K562 treated with DMSO at 1 percent for 48 hours (cell line): ENCODE data around the gene PALB2. TPM values are rescaled to one million over a fixed set of nuclear protein-coding genes. Genes with fewer than 3 reads are reported as not detected.

Experiments
- total RNA-seq: library from RNA; unstranded; fragments of 300-600 nt; gene quantifications from 2 replicates; pipeline ENCODE4 v1.2.3, GENCODE V29; 2022; ENCODE audit warnings: low replicate concordance; ENCODE audit errors: extremely low read depth

PALB2 gene
- not detected in 2 replicates for total RNA-seq

DNA sequence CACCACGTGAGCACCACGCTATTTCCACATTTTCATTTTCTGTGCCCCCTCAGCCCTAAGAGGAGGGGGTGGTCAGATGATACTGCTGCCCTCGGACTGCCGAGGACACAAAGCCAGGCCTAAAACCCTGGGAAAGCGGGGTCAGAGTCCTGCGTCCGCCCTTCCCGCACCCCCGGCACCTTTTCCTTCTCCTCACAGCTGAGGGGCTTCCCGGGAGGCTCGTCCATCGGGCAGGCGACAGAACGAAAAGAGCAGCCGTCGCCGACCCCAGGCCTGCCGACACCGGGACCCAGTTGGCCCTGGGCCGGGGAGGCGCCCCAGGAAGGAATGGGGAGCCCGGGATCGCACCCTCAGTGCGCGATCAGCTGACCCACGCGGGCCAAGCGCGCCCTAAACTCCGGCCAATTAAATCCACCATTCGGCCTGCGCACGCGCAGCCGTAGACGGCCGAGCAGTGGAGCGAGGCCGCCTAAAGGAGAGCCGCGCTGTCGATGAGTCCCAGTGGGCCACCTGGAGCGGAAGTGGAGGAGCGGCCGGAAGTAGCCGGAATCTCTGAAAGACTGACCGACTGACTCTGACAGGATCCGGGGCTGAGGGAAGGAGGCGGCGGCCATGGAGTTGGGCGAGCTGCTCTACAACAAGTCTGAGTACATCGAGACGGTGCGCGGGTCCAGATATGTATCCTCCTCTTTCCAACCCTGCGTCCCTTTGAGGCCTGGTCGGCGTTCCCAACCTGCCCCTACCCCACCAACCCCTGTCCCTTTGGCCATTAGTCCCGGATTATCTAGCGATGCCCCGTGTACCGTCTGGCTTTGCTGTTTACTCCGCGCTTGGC, at the start of gene PALB2, which contains the start of gene DCTN5:
TSS of gene PALB2 (minus strand) at position 380 of the 835 bp plus-strand sequence. CDS start at position 227, 153 bp downstream.
TSS of gene DCTN5 (plus strand) at position 536 of the 835 bp plus-strand sequence. CDS start at position 613, 77 bp downstream.

DNA sequence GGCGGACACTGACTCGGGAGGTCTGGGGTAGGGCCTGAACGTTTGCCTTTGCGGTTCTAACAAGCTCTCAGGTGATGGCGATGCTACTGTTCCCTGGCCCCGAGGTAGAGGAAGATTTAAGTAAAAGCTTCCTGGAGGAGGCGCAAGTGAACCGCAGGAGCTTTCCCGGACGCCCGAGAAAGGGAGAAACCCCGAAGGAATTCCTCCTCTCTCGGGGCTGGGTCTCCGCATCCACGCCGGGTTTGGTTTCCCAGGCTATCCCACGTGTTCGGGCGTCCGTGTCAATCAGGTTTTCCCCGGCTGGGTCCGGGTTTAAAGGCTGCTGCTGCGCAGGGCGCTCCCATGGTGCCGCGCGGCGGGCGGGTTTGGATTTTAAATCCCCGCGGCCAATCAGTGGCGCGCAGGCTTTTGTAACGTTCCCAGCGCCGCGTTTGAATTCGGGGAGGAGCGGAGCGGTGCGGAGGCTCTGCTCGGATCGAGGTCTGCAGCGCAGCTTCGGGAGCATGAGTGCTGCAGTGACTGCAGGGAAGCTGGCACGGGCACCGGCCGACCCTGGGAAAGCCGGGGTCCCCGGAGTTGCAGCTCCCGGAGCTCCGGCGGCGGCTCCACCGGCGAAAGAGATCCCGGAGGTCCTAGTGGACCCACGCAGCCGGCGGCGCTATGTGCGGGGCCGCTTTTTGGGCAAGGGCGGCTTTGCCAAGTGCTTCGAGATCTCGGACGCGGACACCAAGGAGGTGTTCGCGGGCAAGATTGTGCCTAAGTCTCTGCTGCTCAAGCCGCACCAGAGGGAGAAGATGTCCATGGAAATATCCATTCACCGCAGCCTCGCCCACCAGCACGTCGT, 37.5 kb upstream of the PALB2 start, which contains the start of gene PLK1:
TSS of gene PLK1 (plus strand) at position 460 of the 844 bp plus-strand sequence. CDS start at position 504, 44 bp downstream.

DNA sequence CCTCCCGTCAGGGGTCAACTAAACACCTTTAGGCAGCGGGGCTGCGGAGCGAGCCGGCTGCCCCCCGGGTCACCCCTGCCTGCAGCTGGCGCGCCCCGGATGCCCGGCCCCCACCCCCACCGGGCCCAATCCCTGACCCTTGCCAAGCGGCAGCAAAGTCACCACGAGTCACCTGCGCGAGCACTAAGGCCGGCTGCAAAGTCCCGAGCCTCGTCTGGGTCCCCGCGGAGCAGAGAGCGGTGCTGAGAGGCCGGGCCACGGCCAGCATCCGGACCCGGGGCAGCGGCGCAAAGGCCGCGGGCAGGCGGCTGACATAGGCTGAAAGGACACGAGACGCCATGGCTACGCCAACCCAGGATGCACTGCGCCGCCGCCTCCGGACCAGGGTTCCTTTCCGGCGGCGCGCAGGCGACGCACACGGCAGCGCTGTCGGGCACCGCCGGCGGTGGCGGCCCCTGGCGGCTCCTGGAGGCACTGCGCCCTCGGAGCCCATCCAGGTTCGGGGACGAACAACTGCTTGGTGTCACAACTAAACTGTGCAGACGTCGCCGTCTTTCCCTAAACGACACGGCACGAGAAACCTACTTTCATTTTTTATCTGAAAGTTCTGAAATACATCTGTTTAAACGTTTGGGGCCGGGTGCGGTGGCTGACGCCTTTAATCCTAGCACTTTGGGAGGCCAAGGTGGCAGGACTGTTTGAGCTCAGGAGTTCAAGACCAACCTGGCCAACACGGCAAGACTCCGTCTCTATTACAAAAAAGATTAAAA, 45.0 kb downstream of the PALB2 start, which contains the start of gene NDUFAB1:
TSS of gene NDUFAB1 (minus strand) at position 366 of the 770 bp plus-strand sequence. CDS start at position 340, 26 bp downstream.

DNA sequence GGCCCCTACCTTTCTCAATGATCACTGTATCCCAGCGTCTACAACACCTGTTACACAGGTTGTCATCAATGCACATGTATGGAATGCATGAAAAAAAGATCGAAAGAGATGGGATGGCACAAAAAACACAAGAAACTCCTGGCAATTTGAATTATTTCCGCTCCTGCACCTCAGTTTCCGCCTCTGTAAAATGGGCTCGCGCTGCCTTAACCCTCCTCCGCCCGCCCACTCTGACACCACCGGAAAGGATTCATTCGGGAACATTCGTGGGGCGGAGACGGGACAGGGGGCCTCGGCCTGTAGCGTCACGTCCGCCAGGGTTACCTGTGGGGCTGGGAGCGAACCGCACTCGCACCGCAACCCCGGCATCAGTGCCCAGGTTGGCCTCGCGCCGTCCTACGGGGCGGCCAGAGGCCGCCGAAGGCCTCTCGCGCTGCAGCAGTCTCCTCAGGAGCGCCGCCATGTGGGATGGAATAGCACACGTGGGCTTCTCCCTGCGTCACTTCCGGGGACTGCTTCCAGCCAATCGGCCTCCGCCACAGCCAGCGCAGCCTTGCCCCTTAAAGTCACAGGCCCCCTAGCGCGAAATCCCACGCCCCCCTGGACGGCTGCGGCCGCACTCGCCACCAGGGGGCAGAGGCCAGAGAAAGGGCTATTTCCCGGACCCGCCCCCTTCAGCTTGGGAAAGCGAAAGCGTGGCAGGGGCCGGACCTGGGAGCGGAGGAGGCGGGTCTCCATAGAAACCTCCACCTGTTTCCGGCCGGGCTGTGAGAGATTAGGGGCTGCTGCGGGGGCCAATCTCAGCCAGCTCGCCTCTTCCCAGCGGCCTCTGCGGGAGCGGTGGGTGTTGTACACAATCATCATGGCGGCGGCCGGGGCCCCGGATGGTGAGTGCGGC, 84.0 kb downstream of the PALB2 start, which contains the start of the genes EARS2 and UBFD1:
TSS of gene EARS2 (minus strand) at position 470 of the 898 bp plus-strand sequence. CDS start at position 463, 7 bp downstream.
TSS of gene UBFD1 (plus strand) at position 847 of the 898 bp plus-strand sequence. CDS start at position 863, 16 bp downstream.

Other genes with a start within 250 kb of the PALB2 start
- not detected in 2 replicates for gene COG7, start 188.1 kb downstream of the PALB2 start, total RNA-seq
- gene GGA2, start 130.8 kb downstream of the PALB2 start, total RNA-seq = not detected in 2 replicates
- gene EARS2, start 84.0 kb downstream of the PALB2 start, total RNA-seq = not detected in 2 replicates
- gene UBFD1, start 83.6 kb downstream of the PALB2 start, total RNA-seq = not detected in 2 replicates
- gene NDUFAB1, start 45.0 kb downstream of the PALB2 start, total RNA-seq = not detected in 2 replicates
- not detected in 2 replicates for gene DCTN5, start 156 bp upstream of the PALB2 start, total RNA-seq
- gene PLK1, start 37.6 kb upstream of the PALB2 start, total RNA-seq = 319 TPM in 1 of 2 replicates, not detected in the other
- not detected in 2 replicates for gene ERN2, start 71.9 kb upstream of the PALB2 start, total RNA-seq
- gene CHP2, start 113.7 kb upstream of the PALB2 start, total RNA-seq = not detected in 2 replicates
- 543 TPM in 1 of 2 replicates, not detected in the other for gene PRKCB, start 194.7 kb upstream of the PALB2 start, total RNA-seq